Measurements from ENCODE around the gene SCLY.
A peak's percentile ranks its signal among the peaks of the same experiment; 100 is the strongest.

The SCLY gene

DNA sequence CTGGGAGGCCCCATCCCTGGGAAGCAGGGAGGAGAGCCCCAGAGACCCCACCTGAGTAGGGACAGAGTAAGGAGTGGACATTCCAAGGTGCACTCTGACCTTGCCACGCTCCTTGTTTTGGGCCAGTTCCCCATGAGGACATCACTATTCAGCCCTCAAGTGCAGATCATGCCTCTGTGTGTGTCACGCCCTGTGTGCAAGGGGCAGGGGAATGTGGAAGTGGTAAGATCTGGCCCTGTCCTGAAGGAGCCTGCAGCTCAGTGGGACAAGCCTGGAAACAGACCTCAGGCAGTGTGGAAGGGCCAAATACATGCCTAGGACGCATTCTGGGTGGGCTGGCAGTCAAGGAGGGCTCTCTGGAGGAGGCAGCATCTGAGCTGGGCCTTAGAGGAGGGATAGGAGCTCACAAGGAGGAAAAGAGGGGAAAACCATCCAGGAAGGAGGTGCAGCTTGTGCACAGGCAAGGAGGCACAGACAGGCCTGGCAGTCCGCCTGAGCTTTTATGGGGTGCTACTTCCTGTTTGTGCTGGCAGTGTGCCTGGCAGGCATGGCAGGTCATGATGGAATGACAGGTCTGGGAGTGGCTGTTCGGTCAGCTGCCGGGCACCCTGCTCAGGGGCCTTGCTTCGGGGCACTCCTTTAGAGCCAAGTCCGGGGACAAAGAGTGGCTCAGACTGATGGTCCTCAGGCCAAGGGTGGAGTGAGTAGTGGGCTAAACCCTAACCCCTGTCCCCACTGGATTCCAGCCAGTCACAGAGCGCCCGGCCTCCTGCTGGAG lies 80.9 kb downstream of the SCLY start:
- no peak for DNase-seq

DNA sequence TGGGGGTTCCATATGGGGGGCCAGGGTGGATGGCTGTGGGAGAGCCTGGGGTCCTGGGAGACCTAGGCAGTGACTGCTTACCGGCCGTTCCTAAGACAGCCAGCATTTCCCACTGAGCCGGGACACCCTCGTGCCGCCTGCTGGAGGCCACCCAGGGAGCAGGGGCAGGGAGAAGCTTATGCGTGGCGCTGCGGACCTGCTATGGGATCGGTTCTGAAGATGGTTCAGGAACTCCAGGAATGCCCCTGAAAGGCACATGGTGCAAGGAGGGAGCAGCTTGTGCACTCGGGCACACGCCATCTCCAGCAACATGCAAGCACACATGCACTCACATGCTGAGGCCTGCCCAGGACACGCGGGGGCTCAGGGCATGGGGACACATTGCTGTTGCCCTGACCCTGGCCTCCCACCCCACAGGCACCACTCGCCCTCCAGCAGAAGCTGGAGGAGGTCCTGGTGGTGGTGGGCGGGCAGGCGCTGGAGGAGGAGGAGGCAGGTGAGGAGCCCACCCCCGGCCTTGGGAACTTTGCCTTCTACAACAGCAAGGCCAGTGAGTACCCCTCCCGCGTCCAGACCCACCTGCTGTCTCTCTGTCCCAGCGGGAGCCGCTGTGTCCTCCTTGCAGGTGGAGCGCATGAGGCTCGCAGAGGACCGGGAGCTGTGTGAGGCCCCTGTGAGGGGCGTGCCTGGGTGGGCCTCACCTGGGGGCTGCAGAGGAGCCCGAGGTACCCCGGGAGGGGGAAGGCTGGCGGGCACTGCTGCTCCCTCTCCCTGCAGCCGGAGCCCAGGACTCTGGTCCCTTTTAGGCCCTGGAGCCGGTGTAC lies 81.8 kb downstream of the SCLY start:
- no peak for DNase-seq

DNA sequence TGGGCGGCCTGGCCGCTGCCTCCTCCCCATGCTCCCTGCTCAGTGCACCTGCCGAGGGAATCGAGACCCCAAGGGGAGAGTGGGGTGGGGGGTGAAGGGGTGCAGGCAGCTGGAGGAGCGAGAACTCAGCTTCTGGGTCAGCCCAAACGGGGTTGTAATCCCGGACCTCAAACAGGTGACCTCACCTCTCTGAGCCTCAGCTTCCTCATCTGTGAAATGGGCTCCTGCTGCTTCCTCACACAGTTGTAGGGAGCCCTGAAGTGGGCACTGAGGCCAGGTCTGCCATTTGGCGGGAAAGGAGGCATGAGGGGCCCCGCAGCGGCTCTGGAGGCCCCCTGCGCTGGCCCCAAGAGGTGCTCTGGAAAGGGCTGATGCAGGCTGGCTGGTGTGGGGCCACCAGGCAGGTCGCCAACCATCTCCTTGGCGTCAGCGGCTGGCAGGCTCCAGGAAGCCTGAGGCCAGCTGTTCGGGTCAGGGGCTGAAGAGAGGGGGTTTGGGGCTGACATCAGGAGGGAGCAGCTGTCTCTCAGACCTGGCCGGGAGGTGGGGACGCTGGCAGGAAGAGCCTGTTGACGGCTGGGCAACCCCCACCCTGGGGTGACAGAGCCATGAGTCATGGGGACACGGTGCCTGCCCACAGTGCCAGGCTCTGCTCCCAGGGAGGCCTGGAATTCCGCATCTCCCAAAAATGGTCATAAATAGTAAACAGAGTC lies 82.6 kb downstream of the SCLY start:
- DNase-seq = peak; percentile 65

DNA sequence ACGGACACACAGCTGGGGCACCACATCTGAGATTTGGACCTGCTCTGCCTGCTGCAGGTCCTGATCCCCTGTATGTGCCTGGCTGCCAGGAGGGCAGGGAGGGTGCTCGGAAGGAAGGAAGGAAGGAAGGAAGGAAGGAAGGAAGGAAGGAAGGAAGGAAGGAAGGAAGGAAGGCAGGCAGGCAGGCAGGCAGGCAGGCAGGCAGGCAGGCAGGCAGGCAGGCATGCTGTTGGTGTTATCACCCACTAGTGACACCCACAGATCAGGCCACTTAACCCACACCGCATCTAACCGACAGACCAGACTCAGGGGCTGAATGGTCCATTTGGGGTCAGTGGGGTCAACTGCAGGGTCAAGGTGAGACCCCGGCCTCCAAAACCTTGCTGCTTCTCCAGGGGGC lies 83.5 kb downstream of the SCLY start:
- DNase-seq = no peak

DNA sequence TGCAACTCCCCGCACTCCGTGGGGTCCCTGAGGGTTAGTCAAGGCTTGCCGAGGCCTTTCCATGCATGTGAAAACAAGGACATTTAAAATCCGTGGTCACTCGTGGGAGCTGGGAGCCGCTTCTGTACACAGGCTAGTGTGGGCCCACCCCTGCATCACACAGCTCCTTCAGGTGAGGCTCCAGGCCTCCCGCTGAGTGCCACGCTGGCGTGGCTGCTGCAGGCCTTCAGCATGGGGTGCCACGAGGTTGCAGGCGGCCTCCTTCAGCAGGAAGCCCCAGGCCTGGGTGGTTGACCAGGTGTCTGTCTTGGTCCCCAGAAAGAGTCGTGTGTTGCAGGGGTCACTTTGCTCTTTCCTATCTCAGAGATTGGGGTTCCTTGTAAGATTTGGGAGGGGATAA lies 84.2 kb downstream of the SCLY start:
- DNase-seq = no peak

DNA sequence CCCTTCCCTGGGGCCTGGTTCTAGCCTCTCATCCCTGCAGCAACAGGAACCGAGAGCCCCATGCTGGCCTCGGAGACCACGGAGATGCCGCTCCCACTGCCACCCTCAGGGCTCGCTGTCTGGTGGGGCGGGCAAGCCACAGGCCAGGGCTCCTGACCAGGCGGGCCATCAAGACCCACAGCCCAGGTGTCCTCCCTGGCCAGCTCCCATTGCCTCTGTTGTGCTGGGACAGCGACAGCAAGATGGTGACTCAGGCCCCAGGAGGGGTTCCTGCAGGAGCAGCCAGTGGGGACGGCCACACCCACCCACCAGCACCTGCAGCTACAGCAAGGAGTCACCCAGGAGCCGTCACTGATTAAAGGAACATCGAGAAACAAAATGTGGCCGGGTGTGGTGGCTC lies 85.0 kb downstream of the SCLY start:
- DNase-seq = no peak

DNA sequence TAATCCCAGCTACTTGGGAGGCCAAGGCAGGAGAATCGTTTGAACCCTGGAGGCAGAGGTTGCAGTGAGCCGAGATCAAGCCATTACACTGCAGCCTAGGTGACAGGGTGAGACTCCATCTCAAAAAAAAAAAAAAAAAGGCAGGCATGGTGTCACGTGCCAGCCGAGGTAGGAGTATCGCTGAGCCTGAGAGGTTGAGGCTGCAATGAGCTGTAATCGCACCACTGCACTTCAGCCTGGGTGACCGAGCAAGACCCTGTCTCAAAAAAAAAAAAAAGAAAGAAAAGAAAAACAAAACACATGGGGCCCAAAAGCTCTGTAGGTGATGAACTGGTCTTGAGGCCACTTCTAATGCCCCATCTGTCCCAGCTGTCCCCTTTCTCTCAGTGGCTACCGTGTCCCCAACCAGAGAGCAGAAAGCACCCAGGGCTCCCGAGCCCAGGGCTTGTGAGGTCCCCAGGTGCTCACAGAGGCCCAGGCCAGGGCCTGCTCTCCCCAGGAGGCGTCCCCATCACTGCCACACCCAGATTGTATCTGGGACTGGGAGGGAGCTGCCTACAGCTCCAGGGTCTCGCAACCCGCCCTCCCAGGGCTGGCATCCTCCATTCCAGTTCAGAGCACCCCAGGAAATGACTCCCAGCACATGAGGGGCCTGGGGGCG lies 86.2 kb downstream of the SCLY start:
- no peak for DNase-seq

DNA sequence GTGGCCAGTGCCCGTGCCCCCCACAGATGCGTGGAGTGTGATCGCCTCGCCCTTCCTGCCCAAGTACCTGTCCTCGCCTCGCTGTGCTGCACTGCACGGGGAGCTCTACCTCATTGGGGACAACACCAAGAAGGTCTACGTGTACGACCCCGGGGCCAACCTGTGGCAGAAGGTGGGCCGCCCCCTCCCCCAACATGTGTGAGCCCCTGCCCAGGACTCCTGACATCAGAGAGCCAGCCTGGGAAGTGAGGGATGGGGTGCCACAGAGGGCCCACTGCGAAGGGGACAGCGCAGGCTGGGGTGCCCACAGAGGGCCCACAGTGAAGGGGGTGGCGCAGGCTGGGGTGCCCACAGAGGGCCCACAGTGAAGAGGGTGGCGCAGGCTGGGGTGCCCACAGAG lies 88.2 kb downstream of the SCLY start:
- DNase-seq = no peak

Data from femur (tissue), 1 donor.